GM23338 (cell line): ENCODE results near the gene WBP4. TPM values are rescaled to one million over a fixed set of nuclear protein-coding genes. Genes with fewer than 3 reads are reported as not detected.

Source experiments
- ATAC-seq: fragments of 200-7000 bp; cut with Tn5 transposase; 3 replicates; pipeline ENCODE4 v1.9.1; 2020
- DNase-seq: peaks from one replicate; pipeline ENCODE4 v3.0.0-alpha.2; 2015; ENCODE audit warnings: low spot score
- H2AFZ ChIP-seq: fragments of 200-600 bp; sonication (generic); 2 replicates; pipeline ENCODE4 v1.8.0; 2016; ENCODE audit warnings: antibody characterized with exemption, mild to moderate bottlenecking, moderate library complexity
- H3F3A ChIP-seq: fragments of 200-600 bp; sonication (generic); replicated peaks from 2 replicates; pipeline ENCODE4 v1.8.0; 2017; ENCODE audit warnings: antibody characterized with exemption, mixed run types, low read depth
- H3K27ac ChIP-seq: fragments of 200-600 bp; sonication (generic); 2 replicates; pipeline ENCODE4 v1.6.1; 2016; ENCODE audit warnings: low read depth
- H3K27me3 ChIP-seq: fragments of 200-600 bp; sonication (generic); 2 replicates; pipeline ENCODE4 v1.8.0; 2016; ENCODE audit warnings: mild to moderate bottlenecking, mixed run types, moderate library complexity; ENCODE audit not compliant: insufficient read depth
- H3K36me3 ChIP-seq: fragments of 200-600 bp; sonication (generic); 2 replicates; pipeline ENCODE4 v1.8.0; 2016; ENCODE audit warnings: mild to moderate bottlenecking; ENCODE audit not compliant: insufficient read depth
- H3K4me1 ChIP-seq: fragments of 200-600 bp; sonication (generic); 2 replicates; pipeline ENCODE4 v1.8.0; 2016; ENCODE audit warnings: mild to moderate bottlenecking, moderate library complexity; ENCODE audit not compliant: insufficient read depth
- H3K4me2 ChIP-seq: fragments of 200-600 bp; sonication (generic); 2 replicates; pipeline ENCODE4 v1.7.1; 2017; ENCODE audit warnings: mixed run types
- H3K4me3 ChIP-seq: fragments of 200-600 bp; sonication (generic); 2 replicates; pipeline ENCODE4 v1.6.1; 2016; ENCODE audit warnings: mixed run types
- H3K79me2 ChIP-seq: fragments of 200-600 bp; sonication (generic); replicated peaks from 2 replicates; pipeline ENCODE4 v1.8.0; 2017; ENCODE audit warnings: mild to moderate bottlenecking; ENCODE audit not compliant: insufficient read depth
- H3K9me2 ChIP-seq: fragments of 200-600 bp; sonication (generic); 2 replicates; pipeline ENCODE4 v1.8.0; 2017; ENCODE audit not compliant: insufficient read depth
- H4K20me1 ChIP-seq: fragments of 200-600 bp; sonication (generic); replicated peaks from 2 replicates; pipeline ENCODE4 v1.8.0; 2017; ENCODE audit warnings: mild to moderate bottlenecking; ENCODE audit not compliant: insufficient read depth
- H3K27ac Mint-ChIP-seq: 2 replicates; pipeline ENCODE4 v1.8.0; 2020; ENCODE audit warnings: inconsistent platforms, mild to moderate bottlenecking, moderate library complexity, mixed read lengths
- H3K27me3 Mint-ChIP-seq: 3 replicates; pipeline ENCODE4 v1.8.0; 2022; ENCODE audit warnings: low read depth, mild to moderate bottlenecking, moderate library complexity, mixed read lengths, inconsistent platforms; ENCODE audit not compliant: insufficient read depth, poor library complexity
- H3K36me3 Mint-ChIP-seq: 3 replicates; pipeline ENCODE4 v1.8.0; 2021; ENCODE audit warnings: low read depth, mild to moderate bottlenecking, inconsistent platforms, moderate library complexity, mixed read lengths
- H3K4me1 Mint-ChIP-seq: 3 replicates; pipeline ENCODE4 v1.8.0; 2020; ENCODE audit warnings: mild to moderate bottlenecking, inconsistent platforms, mixed read lengths
- H3K4me3 Mint-ChIP-seq: 3 replicates; pipeline ENCODE4 v1.8.0; 2021; ENCODE audit warnings: moderate library complexity, mild to moderate bottlenecking, inconsistent platforms, mixed read lengths
- H3K9me3 Mint-ChIP-seq: 3 replicates; pipeline ENCODE4 v1.8.0; 2020; ENCODE audit warnings: moderate library complexity, mild to moderate bottlenecking, inconsistent platforms, mixed read lengths
- CREB1 ChIP-seq: fragments of 250-450 bp; sonication (Bioruptor Pico); IDR thresholded peaks from 2 replicates; pipeline ENCODE4 v1.5.0; 2020; ENCODE audit warnings: low read depth, mild to moderate bottlenecking, moderate library complexity
- EZH2 ChIP-seq: fragments of 200-600 bp; sonication (generic); IDR thresholded peaks from one replicate; pipeline ENCODE4 v1.8.0; 2017; ENCODE audit warnings: antibody characterized with exemption, mild to moderate bottlenecking, low read depth; ENCODE audit not compliant: unreplicated experiment
- JUNB ChIP-seq: IDR thresholded peaks from one replicate; pipeline ENCODE4 v1.6.1; 2016; ENCODE audit warnings: antibody characterized with exemption; ENCODE audit not compliant: unreplicated experiment
- NANOG ChIP-seq: IDR thresholded peaks from 2 replicates; pipeline ENCODE4 v1.6.1; 2016; ENCODE audit warnings: antibody characterized with exemption, borderline replicate concordance
- POLR2AphosphoS5 ChIP-seq: IDR thresholded peaks from 2 replicates; pipeline ENCODE4 v1.6.1; 2016; ENCODE audit warnings: antibody characterized with exemption, low read depth
- ZNF114 ChIP-seq: fragments of 250-450 bp; sonication (Bioruptor Pico); IDR thresholded peaks from 2 replicates; pipeline ENCODE4 v1.5.0; 2020; ENCODE audit warnings: mild to moderate bottlenecking, moderate library complexity
- ZNF331 ChIP-seq: fragments of 250-450 bp; sonication (Bioruptor Pico); IDR thresholded peaks from 2 replicates; pipeline ENCODE4 v1.5.0; 2020; ENCODE audit warnings: low read depth, mild to moderate bottlenecking, moderate library complexity
- polyA plus RNA-seq: library from polyadenylated mRNA; unstranded; fragments of >200 nt; fragmentation: Nextera tagmentation; extraction: Ambion mirVana; gene quantifications from 2 replicates; pipeline ENCODE4 v1.2.1, GENCODE V29; 2016
- total RNA-seq: library from RNA; depleted of rRNA; stranded (reverse); fragments of >200 nt; shearing (Covaris generic); gene quantifications from 2 replicates; pipeline ENCODE4 v1.2.3, GENCODE V29; 2014
- TF ChIP-seq, protein P1 (sequence below), 2 experiments: fragments of 200-600 bp in 1 of 2; sonication (generic) in 1 of 2; conservative IDR thresholded peaks; 2 replicates each; pipeline versions ENCODE4 v1.5.1 to v1.6.1; 2016 to 2017; ENCODE audit warnings: antibody characterized with exemption in 2 of 2, low read depth in 2 of 2, mild to moderate bottlenecking in 2 of 2, moderate library complexity in 1 of 2
- TF ChIP-seq, protein P2 (sequence below): IDR thresholded peaks from one replicate; pipeline ENCODE4 v1.6.1; 2018; ENCODE audit warnings: antibody characterized with exemption; ENCODE audit not compliant: unreplicated experiment

Gene WBP4
- total and polyA plus RNA-seq, 2 experiments from 2014 or later, result 7.6 to 33.8 TPM

DNA sequence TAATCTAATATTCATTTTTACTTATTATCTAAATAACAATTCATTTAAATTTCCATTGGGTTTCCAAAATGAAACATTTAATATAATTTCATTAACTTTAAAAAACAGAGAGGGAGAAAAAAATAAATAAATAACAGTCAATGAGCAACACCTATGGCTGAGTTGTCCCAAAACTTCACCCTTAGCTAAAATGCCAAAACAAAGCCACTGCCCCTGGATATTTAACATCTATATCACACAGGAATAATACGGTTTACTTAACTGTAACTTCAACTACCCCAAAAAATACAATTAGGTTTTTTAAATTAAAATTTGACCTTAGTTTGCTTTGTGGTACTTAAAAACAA is 42.7 kb upstream of the WBP4 start:
- H3K4me1 Mint-ChIP-seq, result peaks cover 45% of the 10 kb centered on the region
- Histone ChIP-seq H3K4me2 (0 out of 2 replicates have a peak overlapping the region, but pooled peaks have one; percentile 6), H3K9me2 (no peaks in the 10 kb centered on the region), H3K4me3 (no peak overlapping the region), H3K36me3 (no peaks in the 10 kb centered on the region), H4K20me1 (no peaks in the 10 kb centered on the region), H3F3A (no peaks in the 10 kb centered on the region), H3K27ac (no peak overlapping the region), H3K79me2 (0 out of 2 replicates have a peak, but pooled peaks cover 3% of the 10 kb centered on the region), H3K27me3 (no peaks in the 10 kb centered on the region), H3K4me1 (peaks cover 51% of the 10 kb centered on the region), H2AFZ (no peak overlapping the region)
- H3K27me3 Mint-ChIP-seq, result no peaks in the 10 kb centered on the region
- no peak overlapping the region for H3K4me3 Mint-ChIP-seq
- no peaks in the 10 kb centered on the region for H3K9me3 Mint-ChIP-seq
- H3K27ac Mint-ChIP-seq, result peak overlapping the region; percentile 89; the same call in 1 of the 2 replicates
- DNase-seq (no peak), ATAC-seq (no peak)
- no peaks in the 10 kb centered on the region for H3K36me3 Mint-ChIP-seq
- TF ChIP-seq ZNF331 (CRISPR knock-in tag) (no peak), ZNF114 (CRISPR knock-in tag) (no peak), JUNB (no peak), EZH2 (no peak), NANOG (no peak), CREB1 (CRISPR knock-in tag) (no peak), POLR2AphosphoS5 (no peak)
- TF ChIP-seq, protein P1, sequence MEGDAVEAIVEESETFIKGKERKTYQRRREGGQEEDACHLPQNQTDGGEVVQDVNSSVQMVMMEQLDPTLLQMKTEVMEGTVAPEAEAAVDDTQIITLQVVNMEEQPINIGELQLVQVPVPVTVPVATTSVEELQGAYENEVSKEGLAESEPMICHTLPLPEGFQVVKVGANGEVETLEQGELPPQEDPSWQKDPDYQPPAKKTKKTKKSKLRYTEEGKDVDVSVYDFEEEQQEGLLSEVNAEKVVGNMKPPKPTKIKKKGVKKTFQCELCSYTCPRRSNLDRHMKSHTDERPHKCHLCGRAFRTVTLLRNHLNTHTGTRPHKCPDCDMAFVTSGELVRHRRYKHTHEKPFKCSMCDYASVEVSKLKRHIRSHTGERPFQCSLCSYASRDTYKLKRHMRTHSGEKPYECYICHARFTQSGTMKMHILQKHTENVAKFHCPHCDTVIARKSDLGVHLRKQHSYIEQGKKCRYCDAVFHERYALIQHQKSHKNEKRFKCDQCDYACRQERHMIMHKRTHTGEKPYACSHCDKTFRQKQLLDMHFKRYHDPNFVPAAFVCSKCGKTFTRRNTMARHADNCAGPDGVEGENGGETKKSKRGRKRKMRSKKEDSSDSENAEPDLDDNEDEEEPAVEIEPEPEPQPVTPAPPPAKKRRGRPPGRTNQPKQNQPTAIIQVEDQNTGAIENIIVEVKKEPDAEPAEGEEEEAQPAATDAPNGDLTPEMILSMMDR (conservative IDR thresholded peaks at IDR 0.05; ENCODE audit: low read depth in 2 of 2), result no peak
- TF ChIP-seq, protein P2, sequence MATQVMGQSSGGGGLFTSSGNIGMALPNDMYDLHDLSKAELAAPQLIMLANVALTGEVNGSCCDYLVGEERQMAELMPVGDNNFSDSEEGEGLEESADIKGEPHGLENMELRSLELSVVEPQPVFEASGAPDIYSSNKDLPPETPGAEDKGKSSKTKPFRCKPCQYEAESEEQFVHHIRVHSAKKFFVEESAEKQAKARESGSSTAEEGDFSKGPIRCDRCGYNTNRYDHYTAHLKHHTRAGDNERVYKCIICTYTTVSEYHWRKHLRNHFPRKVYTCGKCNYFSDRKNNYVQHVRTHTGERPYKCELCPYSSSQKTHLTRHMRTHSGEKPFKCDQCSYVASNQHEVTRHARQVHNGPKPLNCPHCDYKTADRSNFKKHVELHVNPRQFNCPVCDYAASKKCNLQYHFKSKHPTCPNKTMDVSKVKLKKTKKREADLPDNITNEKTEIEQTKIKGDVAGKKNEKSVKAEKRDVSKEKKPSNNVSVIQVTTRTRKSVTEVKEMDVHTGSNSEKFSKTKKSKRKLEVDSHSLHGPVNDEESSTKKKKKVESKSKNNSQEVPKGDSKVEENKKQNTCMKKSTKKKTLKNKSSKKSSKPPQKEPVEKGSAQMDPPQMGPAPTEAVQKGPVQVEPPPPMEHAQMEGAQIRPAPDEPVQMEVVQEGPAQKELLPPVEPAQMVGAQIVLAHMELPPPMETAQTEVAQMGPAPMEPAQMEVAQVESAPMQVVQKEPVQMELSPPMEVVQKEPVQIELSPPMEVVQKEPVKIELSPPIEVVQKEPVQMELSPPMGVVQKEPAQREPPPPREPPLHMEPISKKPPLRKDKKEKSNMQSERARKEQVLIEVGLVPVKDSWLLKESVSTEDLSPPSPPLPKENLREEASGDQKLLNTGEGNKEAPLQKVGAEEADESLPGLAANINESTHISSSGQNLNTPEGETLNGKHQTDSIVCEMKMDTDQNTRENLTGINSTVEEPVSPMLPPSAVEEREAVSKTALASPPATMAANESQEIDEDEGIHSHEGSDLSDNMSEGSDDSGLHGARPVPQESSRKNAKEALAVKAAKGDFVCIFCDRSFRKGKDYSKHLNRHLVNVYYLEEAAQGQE, result no peak

DNA sequence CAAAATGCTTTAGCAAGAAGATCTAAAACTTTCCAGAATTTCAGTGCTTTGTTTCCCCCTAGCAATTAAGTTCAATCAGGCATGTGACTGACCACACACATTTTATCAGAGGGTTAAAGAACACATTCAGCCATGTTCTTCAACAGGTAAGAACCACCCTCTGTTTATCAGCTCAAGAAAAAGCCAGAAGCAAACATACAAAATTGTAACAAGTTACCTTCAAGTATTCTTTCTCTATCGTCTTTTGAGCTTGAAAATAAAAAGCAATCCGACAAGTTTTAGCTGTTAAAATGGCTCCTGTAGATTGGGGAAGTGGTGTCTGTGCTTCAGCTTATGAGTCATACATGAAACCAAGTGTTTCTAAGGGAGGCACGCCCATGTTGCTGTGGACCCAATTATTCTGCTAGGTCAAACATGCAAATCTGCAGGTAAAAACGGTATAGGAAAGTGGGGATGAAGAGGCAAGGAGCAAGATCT is 42.3 kb upstream of the WBP4 start, which contains the start of gene ELF1:
Gene ELF1 (minus strand): TSS at position 306 of the 477 bp plus-strand sequence. CDS start 37,262 bp downstream, outside the sequence.
- H3K4me3 ChIP-seq, result no peak within 1 kb of the TSS
- no peaks in the 10 kb centered on the region for H3K9me2 ChIP-seq
- H3K27ac Mint-ChIP-seq, result peak within 1 kb of the TSS; percentile 89
- no peak within 1 kb of the TSS for H3K27ac ChIP-seq
- no peaks in the 10 kb centered on the region for H3K36me3 Mint-ChIP-seq
- no peaks in the 10 kb centered on the region for H3K36me3 ChIP-seq
- 0 out of 2 replicates have a peak, but pooled peaks cover 1% of the 10 kb centered on the region for H3K79me2 ChIP-seq
- H3K9me3 Mint-ChIP-seq, result no peaks in the 10 kb centered on the region
- H3K27me3 Mint-ChIP-seq, result no peaks in the 10 kb centered on the region
- no peak within 1 kb of the TSS for H3K4me3 Mint-ChIP-seq
- H3K27me3 ChIP-seq, result no peaks in the 10 kb centered on the region
- TF ChIP-seq, protein P1 (conservative IDR thresholded peaks at IDR 0.05; ENCODE audit: low read depth in 2 of 2), result no peak
- no peaks in the 10 kb centered on the region for H4K20me1 ChIP-seq
- ATAC-seq (no peak), DNase-seq (peak; percentile 35)
- H3K4me1 Mint-ChIP-seq, result peaks cover 45% of the 10 kb centered on the region
- peaks cover 50% of the 10 kb centered on the region for H3K4me1 ChIP-seq
- H2AFZ ChIP-seq, result no peak within 1 kb of the TSS
- H3F3A ChIP-seq, result no peaks in the 10 kb centered on the region
- 0 out of 2 replicates have a peak within 1 kb of the TSS, but pooled peaks have one; percentile 6 for H3K4me2 ChIP-seq
